GM12872 (cell line): ENCODE measurements around the gene OCA2.

Experiments used
- TF ChIP-seq, protein P1 (sequence below): IDR thresholded peaks from 3 replicates; pipeline ENCODE4 v1.5.1; 2011; ENCODE audit warnings: low read depth, mild to moderate bottlenecking, low read length, moderate library complexity; ENCODE audit not compliant: insufficient read depth

The OCA2 gene

DNA sequence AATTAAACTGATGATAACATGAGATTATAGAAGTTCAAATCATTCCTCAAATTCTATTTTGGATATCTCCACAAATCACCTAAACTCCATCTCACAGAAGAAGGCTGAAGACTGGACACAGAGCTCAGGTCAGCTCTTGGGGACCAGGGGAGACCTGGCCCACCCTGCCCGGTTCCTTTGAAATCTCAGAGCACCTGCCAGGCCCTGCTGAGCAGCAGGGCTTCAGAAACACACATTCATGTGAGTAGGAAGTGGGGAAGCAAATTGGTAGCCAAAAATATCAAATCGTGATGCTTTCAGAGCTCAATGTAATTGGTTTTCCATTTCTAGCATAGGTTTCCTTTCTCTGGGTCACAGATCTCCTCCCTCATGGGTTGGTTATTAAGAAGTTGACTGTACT is 76.2 kb downstream of the OCA2 start:
- TF ChIP-seq, protein P1, sequence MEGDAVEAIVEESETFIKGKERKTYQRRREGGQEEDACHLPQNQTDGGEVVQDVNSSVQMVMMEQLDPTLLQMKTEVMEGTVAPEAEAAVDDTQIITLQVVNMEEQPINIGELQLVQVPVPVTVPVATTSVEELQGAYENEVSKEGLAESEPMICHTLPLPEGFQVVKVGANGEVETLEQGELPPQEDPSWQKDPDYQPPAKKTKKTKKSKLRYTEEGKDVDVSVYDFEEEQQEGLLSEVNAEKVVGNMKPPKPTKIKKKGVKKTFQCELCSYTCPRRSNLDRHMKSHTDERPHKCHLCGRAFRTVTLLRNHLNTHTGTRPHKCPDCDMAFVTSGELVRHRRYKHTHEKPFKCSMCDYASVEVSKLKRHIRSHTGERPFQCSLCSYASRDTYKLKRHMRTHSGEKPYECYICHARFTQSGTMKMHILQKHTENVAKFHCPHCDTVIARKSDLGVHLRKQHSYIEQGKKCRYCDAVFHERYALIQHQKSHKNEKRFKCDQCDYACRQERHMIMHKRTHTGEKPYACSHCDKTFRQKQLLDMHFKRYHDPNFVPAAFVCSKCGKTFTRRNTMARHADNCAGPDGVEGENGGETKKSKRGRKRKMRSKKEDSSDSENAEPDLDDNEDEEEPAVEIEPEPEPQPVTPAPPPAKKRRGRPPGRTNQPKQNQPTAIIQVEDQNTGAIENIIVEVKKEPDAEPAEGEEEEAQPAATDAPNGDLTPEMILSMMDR: no peak

- TF ChIP-seq, protein P1: no peak
Measured at GRCh38 chr15:28022181-28022580, 76.9 kb downstream of the OCA2 start.

DNA sequence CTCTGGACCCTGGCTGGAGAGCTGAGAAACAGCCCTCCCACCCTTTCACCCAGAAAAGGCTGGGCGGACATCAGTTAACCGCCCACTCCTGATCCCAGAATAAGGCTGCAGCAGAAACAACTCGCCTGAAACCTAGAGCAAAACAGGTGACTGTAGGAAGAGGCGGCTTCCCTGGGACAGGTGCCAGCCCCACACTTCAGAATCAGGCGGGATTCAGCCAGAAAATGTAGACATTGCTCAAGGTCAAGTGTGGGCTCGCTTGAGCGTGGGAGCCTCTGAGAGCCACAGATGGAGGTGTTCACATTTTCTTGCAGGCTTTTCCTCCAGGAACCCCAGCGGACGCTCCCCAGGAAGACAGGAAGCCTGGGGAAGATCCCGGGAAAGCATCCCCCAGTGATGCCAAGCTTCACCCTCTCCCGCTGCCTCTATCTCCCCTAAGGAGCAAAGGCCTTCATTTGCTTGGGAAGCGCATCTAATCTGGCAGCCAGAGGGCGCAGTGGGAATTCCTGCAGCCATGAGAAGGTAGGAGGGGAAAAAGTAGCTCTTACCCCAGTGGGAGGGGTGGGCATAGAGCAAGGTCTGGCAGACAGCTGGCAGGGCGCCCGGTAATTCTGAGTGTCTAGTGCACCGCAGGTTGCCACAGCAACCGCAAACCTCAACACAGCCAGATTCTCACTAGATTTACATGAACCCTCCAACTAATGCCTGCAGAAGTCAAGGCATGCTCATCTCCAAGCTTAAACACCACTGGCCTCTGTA is 77.7 kb downstream of the OCA2 start:
- TF ChIP-seq, protein P1: no peak

GRCh38 chr15:28020644-28021043 is 78.5 kb downstream of the OCA2 start:
- TF ChIP-seq, protein P1: no peak

DNA sequence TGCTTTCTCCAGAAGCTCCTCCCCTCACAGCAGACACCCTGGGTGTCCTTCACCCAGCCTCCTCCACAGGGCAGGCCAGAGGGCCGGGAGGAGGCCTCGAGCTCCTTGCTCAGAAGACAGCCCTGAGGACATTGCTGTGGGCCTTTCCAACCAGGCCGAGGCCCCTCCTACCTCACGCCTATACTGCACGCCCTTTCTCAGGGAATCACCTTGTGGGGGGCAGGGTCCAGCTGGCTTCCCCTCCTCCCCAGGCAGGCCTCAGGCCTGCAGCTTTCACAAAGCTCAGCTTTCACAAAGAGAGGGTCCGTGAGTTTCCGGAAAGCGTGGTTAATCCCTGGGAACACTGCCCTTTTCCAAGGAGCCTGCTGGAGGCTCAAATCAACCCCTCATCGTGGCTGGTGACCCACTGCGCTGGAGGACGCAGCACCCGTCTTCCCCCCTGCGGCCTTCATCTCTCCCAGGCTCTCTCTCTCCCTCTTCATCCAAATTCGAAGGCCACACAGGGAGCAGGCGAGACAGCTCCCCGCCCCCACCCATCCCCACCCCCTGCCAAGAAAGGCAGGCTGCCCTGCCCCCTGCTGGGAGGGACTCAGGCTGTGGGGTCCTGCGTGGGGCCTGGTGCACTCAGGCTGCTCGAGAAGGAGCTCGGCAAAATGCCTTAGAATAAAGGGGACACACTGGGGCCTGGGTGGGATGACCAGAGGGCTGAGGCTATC is 79.4 kb downstream of the OCA2 start:
- TF ChIP-seq, protein P1: no peak

GRCh38 chr15:28018291-28019044 is 80.6 kb downstream of the OCA2 start:
- TF ChIP-seq, protein P1: no peak

- TF ChIP-seq, protein P1: no peak
Measured at GRCh38 chr15:28017423-28017924, 81.6 kb downstream of the OCA2 start.
